H7 (cell line): Measurements from ENCODE around the gene TTLL6. TPM values are rescaled to one million over a fixed set of nuclear protein-coding genes. Genes with fewer than 3 reads are reported as not detected.
"Not testable (repeated sequence)": the region's sequence is repeated elsewhere in the genome, so short reads cannot be mapped to it uniquely, and the experiment has no call there.

Experiments
- DNase-seq: peaks from one replicate; pipeline ENCODE4 v3.0.0; 2012
- H3K27me3 ChIP-seq: 2 replicates; pipeline ENCODE4 v1.6.0; 2011; ENCODE audit warnings: mild to moderate bottlenecking, low read length; ENCODE audit not compliant: control insufficient read depth, insufficient read depth
- H3K36me3 ChIP-seq: replicated peaks from 2 replicates; pipeline ENCODE4 v1.5.1; 2011; ENCODE audit warnings: low read length; ENCODE audit not compliant: control insufficient read depth, insufficient read depth
- H3K4me3 ChIP-seq: 2 replicates; pipeline ENCODE4 v1.5.1; 2011; ENCODE audit warnings: low read depth, mild to moderate bottlenecking, control low read depth, low read length, moderate library complexity; ENCODE audit not compliant: insufficient read depth
- total RNA-seq: library from RNA; depleted of rRNA; stranded (reverse); fragments of >200 nt; shearing (Covaris generic); gene quantifications from 2 replicates; pipeline ENCODE4 v1.2.3, GENCODE V29; 2014; rRNA removed

Gene TTLL6
- total RNA-seq, 1 experiment from 2014 or later, result 2.1 TPM

- peaks cover 94% of the 10 kb centered on the region for H3K27me3 ChIP-seq
- no peaks in the 10 kb centered on the region for H3K36me3 ChIP-seq
- DNase-seq, result no peak
- peak overlapping the region; percentile 59; the same call in 1 of the 2 replicates for H3K4me3 ChIP-seq
These were observed 96.0 kb downstream of the TTLL6 start for GRCh38 chr17:48721009-48721402.

- Histone ChIP-seq H3K27me3 (peaks cover 92% of the 10 kb centered on the region), H3K36me3 (no peaks in the 10 kb centered on the region), H3K4me3 (peak overlapping the region; percentile 57; the same call in 1 of the 2 replicates)
- no peak for DNase-seq
These were observed 96.6 kb downstream of the TTLL6 start for GRCh38 chr17:48720266-48721008.

GRCh38 chr17:48719642-48720265, 97.3 kb downstream of the TTLL6 start:
- peak overlapping the region; percentile 57; the same call in 1 of the 2 replicates for H3K4me3 ChIP-seq
- peaks cover 88% of the 10 kb centered on the region for H3K27me3 ChIP-seq
- H3K36me3 ChIP-seq, result no peaks in the 10 kb centered on the region
- peak; percentile 89 for DNase-seq

DNA sequence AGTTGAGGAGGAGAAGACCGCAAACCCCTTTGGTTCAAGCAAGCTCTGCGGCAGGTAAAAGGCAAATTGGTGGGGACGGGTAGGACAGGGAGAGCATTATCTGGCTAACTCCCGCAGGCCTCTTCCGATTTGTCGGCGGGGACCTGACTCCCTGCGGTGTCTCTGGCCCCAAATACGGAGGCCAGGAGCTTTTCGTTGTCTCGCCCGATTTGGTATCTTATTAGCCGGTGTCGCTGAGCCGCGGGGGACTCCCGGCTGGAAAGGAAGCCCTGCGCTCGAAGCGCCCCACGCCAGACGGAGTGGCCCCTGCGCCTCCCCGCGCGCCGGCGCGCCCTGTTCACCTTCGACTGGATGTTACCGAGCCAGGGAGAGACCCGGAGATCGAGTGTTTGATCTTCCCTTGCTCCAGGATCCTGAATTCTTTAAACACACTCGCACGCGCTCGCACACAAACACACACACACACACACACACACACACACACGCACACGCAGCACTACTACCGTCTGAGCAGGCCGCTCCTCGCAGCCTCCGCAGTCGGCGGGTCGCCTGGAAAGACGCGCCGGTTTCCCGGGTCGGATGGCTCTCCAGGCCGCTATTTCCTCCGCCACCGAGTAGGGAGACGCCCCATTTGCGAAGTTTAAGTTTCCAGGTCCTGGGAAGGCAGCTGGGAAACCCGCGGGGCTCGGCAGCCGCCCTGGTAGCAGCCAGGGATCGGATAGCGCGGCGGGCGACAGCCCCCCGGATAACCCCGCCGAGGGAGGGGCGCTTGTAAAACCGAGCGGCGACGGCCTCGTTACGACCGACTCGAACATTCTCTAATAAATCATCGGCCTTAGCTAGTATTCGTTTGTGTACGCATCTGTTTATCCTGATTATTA, 98.0 kb downstream of the TTLL6 start:
- DNase-seq, result peak; percentile 76
- Histone ChIP-seq H3K36me3 (no peaks in the 10 kb centered on the region), H3K27me3 (peaks cover 81% of the 10 kb centered on the region), H3K4me3 (peak overlapping the region; percentile 57)

DNA sequence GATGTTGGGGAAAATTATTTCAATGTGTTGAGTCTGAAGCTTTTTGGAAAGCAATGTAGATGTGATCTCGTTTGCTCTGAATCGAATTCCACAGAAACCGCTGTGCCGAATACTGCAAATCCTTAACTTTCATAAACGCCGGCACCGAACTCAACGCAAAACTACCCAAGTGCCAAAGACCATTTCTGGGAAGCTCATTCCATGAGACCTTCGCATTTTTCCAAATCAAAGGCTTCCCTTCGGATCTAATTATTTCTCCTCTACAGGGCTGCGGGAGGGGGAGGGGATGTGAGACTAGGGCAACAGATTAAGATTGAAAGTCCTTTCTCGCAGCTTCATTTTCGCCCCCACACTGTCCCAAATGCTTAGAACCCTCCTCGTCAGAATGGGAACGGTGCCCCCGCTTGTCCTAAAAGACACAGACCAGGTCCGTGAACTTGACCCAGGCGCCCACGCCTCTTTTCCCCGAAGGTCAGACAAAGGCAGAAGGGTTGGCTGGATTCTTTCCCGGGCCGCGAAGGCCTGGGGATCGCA, 98.7 kb downstream of the TTLL6 start:
- H3K4me3 ChIP-seq, result peak overlapping the region; percentile 57
- no peak for DNase-seq
- H3K27me3 ChIP-seq, result peaks cover 74% of the 10 kb centered on the region
- no peaks in the 10 kb centered on the region for H3K36me3 ChIP-seq

DNA sequence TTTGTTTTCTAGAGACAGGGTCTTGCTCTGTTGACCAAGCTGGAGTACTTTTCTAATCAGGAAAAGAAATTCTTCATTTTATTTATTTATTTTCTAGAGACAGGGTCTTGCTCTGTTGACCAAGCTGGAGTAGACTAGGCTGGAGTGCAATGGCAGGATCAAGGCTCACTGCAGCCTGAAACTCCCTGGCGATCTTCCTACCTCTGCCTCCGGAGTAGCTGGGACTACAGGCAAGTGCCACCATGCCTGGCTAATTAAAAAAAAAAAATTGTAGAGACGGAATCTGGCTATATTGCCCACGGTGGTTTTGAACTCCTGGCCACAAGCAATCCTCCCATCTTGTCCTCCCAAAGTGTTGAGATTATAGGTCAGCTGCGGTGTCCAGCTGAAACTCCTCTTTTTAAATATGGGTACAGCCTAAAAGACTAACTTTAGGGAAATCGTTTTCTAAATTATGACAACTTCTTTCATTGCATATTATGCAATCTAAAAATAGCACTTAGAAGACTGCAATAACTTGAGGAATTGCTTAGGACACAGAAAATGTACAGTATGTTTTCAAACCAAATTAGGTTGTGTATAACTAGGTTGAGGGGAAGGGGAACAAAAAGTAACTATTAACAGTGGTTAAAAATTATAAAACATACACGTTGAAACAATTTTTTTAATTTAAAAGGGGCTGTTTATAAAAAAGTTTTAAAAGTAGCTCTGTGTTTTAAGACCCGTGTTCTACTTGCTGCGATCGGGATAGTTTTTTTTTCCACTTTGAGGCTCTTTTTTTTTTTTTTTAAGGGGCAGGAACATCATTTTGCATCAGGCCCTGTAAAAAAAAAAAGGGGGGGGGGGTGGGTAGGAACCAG, 99.4 kb downstream of the TTLL6 start:
- Histone ChIP-seq H3K36me3 (no peaks in the 10 kb centered on the region), H3K4me3 (peak overlapping the region; percentile 57; the same call in 1 of the 2 replicates), H3K27me3 (peaks cover 68% of the 10 kb centered on the region)
- no peak for DNase-seq

DNA sequence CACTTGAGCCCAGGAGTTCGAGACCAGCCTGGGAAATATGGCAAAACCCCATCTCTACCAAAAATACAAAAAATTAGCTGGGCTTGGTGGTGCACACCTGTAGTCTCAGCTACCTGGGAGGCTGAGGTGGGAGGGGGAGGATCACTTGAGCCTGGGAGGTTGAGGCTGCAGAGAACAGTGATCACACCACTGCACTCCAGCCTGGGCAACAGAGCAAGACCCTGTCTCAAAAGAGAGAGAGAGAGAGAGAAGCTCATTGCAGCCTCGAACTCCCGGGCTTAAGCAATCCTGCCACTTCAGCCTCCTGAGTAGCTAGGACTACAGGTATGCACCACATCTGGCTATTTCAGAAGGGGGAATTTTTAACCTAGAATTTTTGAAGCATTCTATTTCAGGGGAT, 100.5 kb downstream of the TTLL6 start:
- H3K27me3 ChIP-seq, result peaks cover 59% of the 10 kb centered on the region
- H3K36me3 ChIP-seq, H3K4me3 ChIP-seq, DNase-seq: not testable (repeated sequence)

- H3K36me3 ChIP-seq, result no peaks in the 10 kb centered on the region
- DNase-seq, result no peak
- H3K4me3 ChIP-seq, result no peak overlapping the region
- peaks cover 54% of the 10 kb centered on the region for H3K27me3 ChIP-seq
These were observed 101.3 kb downstream of the TTLL6 start for GRCh38 chr17:48715496-48716399.

Other genes starting within 250 kb of the TTLL6 start
- 0.03 TPM in 1 of 2 replicates, not detected in the other for gene HOXB4, start 238.9 kb downstream of the TTLL6 start, total RNA-seq
- 4.5 and 6.8 TPM in 2 replicates for gene HOXB3, start 227.0 kb downstream of the TTLL6 start, total RNA-seq
- gene HOXB5, start 223.4 kb downstream of the TTLL6 start, total RNA-seq, result not detected in 2 replicates
- gene HOXB6, start 212.2 kb downstream of the TTLL6 start, total RNA-seq, result not detected in 2 replicates
- gene HOXB7, start 206.2 kb downstream of the TTLL6 start, total RNA-seq, result 0.45 TPM in 1 of 2 replicates, not detected in the other
- gene HOXB8, start 201.9 kb downstream of the TTLL6 start, total RNA-seq, result not detected in 2 replicates
- gene HOXB9, start 190.9 kb downstream of the TTLL6 start, total RNA-seq, result 0.04 TPM in 1 of 2 replicates, not detected in the other
- 156 and 173 TPM in 2 replicates for gene PRAC1, start 94.7 kb downstream of the TTLL6 start, total RNA-seq
- 40.8 and 40.9 TPM in 2 replicates for gene PRAC2, start 94.0 kb downstream of the TTLL6 start, total RNA-seq
- 7.9 and 11.1 TPM in 2 replicates for gene HOXB13, start 88.5 kb downstream of the TTLL6 start, total RNA-seq
- 19.4 and 23.1 TPM in 2 replicates for gene CALCOCO2, start 13.8 kb upstream of the TTLL6 start, total RNA-seq
- 162 and 249 TPM in 2 replicates for gene ATP5MC1, start 75.6 kb upstream of the TTLL6 start, total RNA-seq
- gene UBE2Z, start 91.2 kb upstream of the TTLL6 start, total RNA-seq, result 65.4 and 67.2 TPM in 2 replicates
- gene SNF8, start 127.6 kb upstream of the TTLL6 start, total RNA-seq, result 62.3 and 98.0 TPM in 2 replicates
- 0.52 and 2.1 TPM in 2 replicates for gene GIP, start 151.4 kb upstream of the TTLL6 start, total RNA-seq
- gene IGF2BP1, start 180.2 kb upstream of the TTLL6 start, total RNA-seq, result 105 and 124 TPM in 2 replicates